Activated B cell treated with CpG ODN at 0.5 μM for 24 hours (primary cell): ENCODE data around the gene PACRG. TPM values are rescaled to one million over a fixed set of nuclear protein-coding genes. Genes with fewer than 3 reads are reported as not detected.

Experiments used
- ATAC-seq: fragments of 200-7000 bp; cut with Tn5 transposase; one replicate; pipeline ENCODE4 v1.10.0; 2021; ENCODE audit warnings: low read depth, mild to moderate bottlenecking, moderate library complexity
- CTCF ChIA-PET: fragments of 350-600 bp; sonication (Branson Sonifier 250); formaldehyde crosslinking; loops from one replicate; lab custom pipeline; 2021; ENCODE audit warnings: antibody characterized with exemption; lab: Charles Lee
- POLR2A ChIA-PET: fragments of 350-600 bp; sonication (Branson Sonifier 250); formaldehyde crosslinking; loops from one replicate; lab custom pipeline; 2021; ENCODE audit warnings: antibody characterized with exemption; lab: Charles Lee
- DNase-seq: peaks from one replicate; pipeline ENCODE4 v3.0.0; 2022
- H3K27ac Mint-ChIP-seq: one replicate; pipeline ENCODE4 v1.8.0; 2020; ENCODE audit warnings: mixed read lengths
- H3K27me3 Mint-ChIP-seq: one replicate; pipeline ENCODE4 v1.8.0; 2021; ENCODE audit warnings: mixed read lengths
- H3K36me3 Mint-ChIP-seq: one replicate; pipeline ENCODE4 v1.8.0; 2021; ENCODE audit warnings: low read depth, mixed read lengths
- H3K4me1 Mint-ChIP-seq: one replicate; pipeline ENCODE4 v1.8.0; 2021; ENCODE audit warnings: mixed read lengths
- H3K4me3 Mint-ChIP-seq: one replicate; pipeline ENCODE4 v1.8.0; 2020; ENCODE audit warnings: mild to moderate bottlenecking, mixed read lengths
- H3K9me3 Mint-ChIP-seq: one replicate; pipeline ENCODE4 v1.8.0; 2020; ENCODE audit warnings: mixed read lengths
- CTCF ChIP-seq: fragments of 200-600 bp; IDR thresholded peaks from one replicate; pipeline ENCODE4 v1.8.0; 2022; ENCODE audit warnings: antibody characterized with exemption, mild to moderate bottlenecking
- intact Hi-C: fragments of 100-400 bp; cut with micrococcal nuclease; formaldehyde crosslinking; loops from one replicate; pipeline ENCODE4 v1.15.1; 2024
- total RNA-seq: library from RNA; stranded (reverse); gene quantifications from 2 replicates; pipeline ENCODE4 v1.2.3, GENCODE V29; 2022

Gene PACRG
- total RNA-seq, 1 donor from 2014 or later = not detected

DNA sequence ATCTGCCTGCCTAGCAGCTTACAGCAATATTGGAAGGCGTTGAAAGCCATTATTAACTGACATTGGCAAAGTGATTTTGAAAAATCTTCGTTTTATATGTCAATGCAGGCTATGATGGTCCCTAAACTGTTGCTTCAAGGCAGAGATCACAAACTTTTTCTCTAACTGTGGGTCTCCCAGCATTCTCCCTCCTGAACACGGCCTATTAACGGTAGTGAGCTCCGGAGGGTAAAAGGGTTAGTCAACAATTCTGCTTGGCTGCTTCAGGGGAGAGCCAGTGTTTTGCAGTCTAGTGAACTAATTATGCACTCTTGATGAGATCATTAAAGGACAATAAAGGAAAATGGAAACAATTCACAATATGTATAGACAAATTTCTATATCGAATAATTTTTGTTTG is 424.9 kb downstream of the PACRG start:
- ChIA-PET POLR2A (no interaction called here), CTCF (no interaction called here)
- DNase-seq (no peak), ATAC-seq (no peak)
- H3K27ac Mint-ChIP-seq = no peak overlapping the region
- intact Hi-C loops = no loop called here
- H3K9me3 Mint-ChIP-seq = no peaks in the 10 kb centered on the region
- no peaks in the 10 kb centered on the region for H3K4me1 Mint-ChIP-seq
- TF ChIP-seq CTCF = no peak
- no peak overlapping the region for H3K4me3 Mint-ChIP-seq
- no peaks in the 10 kb centered on the region for H3K36me3 Mint-ChIP-seq
- H3K27me3 Mint-ChIP-seq = no peaks in the 10 kb centered on the region

- no peak for ATAC-seq
- CTCF ChIA-PET = interaction anchor here (1.4 to 1.6 kb wide), 3 partner anchors 9 to 19 kb away, joined by 5 to 7 read pairs (median 6); no protein-coding TSS in a partner anchor
Measured at GRCh38 chr6:163159110-163159509, 431.3 kb downstream of the PACRG start.

DNA sequence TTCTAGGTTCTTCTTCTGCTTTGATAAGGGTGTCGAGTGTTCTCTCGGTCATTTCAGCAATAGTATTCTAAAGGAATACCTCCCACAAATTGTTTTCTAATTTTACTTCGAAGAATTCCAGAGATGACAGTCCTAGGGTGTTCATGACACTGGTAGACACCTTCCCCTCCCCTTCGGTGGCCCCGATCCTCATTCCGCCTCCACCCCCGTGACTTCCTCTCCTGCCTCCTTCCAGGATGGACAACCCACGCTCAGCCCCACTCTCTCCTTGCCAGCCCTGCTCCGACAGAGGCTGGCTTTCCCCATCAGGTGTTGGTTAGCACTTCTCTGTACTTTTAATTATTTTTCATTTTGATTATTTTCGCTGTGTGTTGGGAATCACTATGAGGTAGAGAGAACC is 431.9 kb downstream of the PACRG start:
- ATAC-seq = no peak
- POLR2A ChIA-PET = no interaction called here
- TF ChIP-seq CTCF = no peak

More at GRCh38 chr6:163159110-163159509, 431.3 kb downstream of the PACRG start:
- intact Hi-C loops = no loop called here
- H3K4me1 Mint-ChIP-seq = no peaks in the 10 kb centered on the region
- H3K27ac Mint-ChIP-seq = no peak overlapping the region
- H3K4me3 Mint-ChIP-seq = no peak overlapping the region
- no peaks in the 10 kb centered on the region for H3K36me3 Mint-ChIP-seq
- POLR2A ChIA-PET = no interaction called here
- H3K9me3 Mint-ChIP-seq = no peaks in the 10 kb centered on the region
- no peak for DNase-seq
- peaks cover 2% of the 10 kb centered on the region for H3K27me3 Mint-ChIP-seq
- TF ChIP-seq CTCF = no peak

GRCh38 chr6:163162007-163162873 is 434.5 kb downstream of the PACRG start:
- TF ChIP-seq CTCF = no peak
- no peak overlapping the region for H3K4me3 Mint-ChIP-seq
- ATAC-seq = no peak
- ChIA-PET CTCF (no interaction called here), POLR2A (no interaction called here)
- H3K4me1 Mint-ChIP-seq = no peaks in the 10 kb centered on the region
- no peak overlapping the region for H3K27ac Mint-ChIP-seq
- no peaks in the 10 kb centered on the region for H3K36me3 Mint-ChIP-seq
- H3K9me3 Mint-ChIP-seq = no peaks in the 10 kb centered on the region
- peaks cover 2% of the 10 kb centered on the region for H3K27me3 Mint-ChIP-seq
- no peak for DNase-seq
- intact Hi-C loops = no loop called here

More for the DNA sequence above, 431.9 kb downstream of the PACRG start:
- no peaks in the 10 kb centered on the region for H3K9me3 Mint-ChIP-seq
- no peaks in the 10 kb centered on the region for H3K4me1 Mint-ChIP-seq
- intact Hi-C loops = no loop called here
- H3K27ac Mint-ChIP-seq = no peak overlapping the region
- H3K4me3 Mint-ChIP-seq = no peak overlapping the region
- no peak for DNase-seq
- H3K27me3 Mint-ChIP-seq = peaks cover 2% of the 10 kb centered on the region
- CTCF ChIA-PET = interaction anchor here (1.4 to 1.5 kb wide), 2 partner anchors 9 to 19 kb away, joined by 5 to 7 read pairs; no protein-coding TSS in a partner anchor
- H3K36me3 Mint-ChIP-seq = no peaks in the 10 kb centered on the region

DNA sequence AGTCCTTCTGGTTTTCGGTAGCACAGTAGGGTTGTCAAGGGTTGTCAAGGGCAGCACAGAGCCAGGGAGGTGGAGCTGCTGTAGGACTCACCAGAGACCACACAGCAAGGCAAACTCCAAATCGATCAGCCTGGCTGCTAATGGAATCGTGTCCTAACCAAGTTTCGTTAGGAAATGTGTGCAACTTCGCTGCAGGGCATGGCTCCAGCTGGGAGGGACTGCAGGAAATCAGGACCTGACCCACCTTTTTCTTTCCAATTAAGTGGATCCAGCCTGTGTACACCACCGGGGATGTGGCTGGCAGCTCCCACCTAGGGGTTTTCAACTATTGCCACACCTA is 435.1 kb downstream of the PACRG start:
- Mint-ChIP-seq H3K9me3 (no peaks in the 10 kb centered on the region), H3K27ac (no peak overlapping the region), H3K4me1 (no peaks in the 10 kb centered on the region), H3K36me3 (no peaks in the 10 kb centered on the region), H3K4me3 (no peak overlapping the region), H3K27me3 (peaks cover 2% of the 10 kb centered on the region)
- no peak for DNase-seq
- no peak for ATAC-seq
- ChIA-PET CTCF (no interaction called here), POLR2A (no interaction called here)
- no peak for TF ChIP-seq CTCF
- intact Hi-C loops = no loop called here
